H1 (cell line): ENCODE results near the gene PTGDR2. TPM values are rescaled to one million over a fixed set of nuclear protein-coding genes. Genes with fewer than 3 reads are reported as not detected.

Source experiments
- CTCF ChIA-PET: fragments of 300-600 bp; sonication (Branson Sonifier 250); formaldehyde crosslinking; loops from one replicate; lab custom pipeline; 2021; ENCODE audit not compliant: partially characterized antibody; lab: Charles Lee
- POLR2A ChIA-PET: fragments of 300-600 bp; sonication (Branson Sonifier 250); formaldehyde crosslinking; loops from one replicate; lab custom pipeline; 2021; ENCODE audit warnings: inconsistent platforms; ENCODE audit not compliant: partially characterized antibody; lab: Charles Lee
- DNase-seq, 2 experiments: peaks; one replicate each; pipeline versions ENCODE4 v3.0.0 to v3.0.0-alpha.2; 2010 to 2022; ENCODE audit warnings: low spot score in 2 of 2, low read depth in 1 of 2, mixed read lengths in 1 of 2
- FAIRE-seq: peaks from 2 replicates; lab custom pipeline; 2011; peaks lifted over from hg19 to GRCh38; lab: Jason Lieb, UNC
- H2AFZ ChIP-seq: 2 replicates; pipeline ENCODE4 v1.8.1; 2012; ENCODE audit warnings: low read length, inconsistent platforms
- H2AK5ac ChIP-seq: 2 replicates; pipeline ENCODE4 v1.6.1; 2013; ENCODE audit warnings: low read depth, low read length
- H2BK120ac ChIP-seq: replicated peaks from 2 replicates; pipeline ENCODE3; 2013; ENCODE audit warnings: low read depth, low read length, inconsistent platforms
- H2BK12ac ChIP-seq: 2 replicates; pipeline ENCODE4 v1.6.1; 2013; ENCODE audit warnings: low read depth, low read length
- H2BK15ac ChIP-seq: 2 replicates; pipeline ENCODE4 v1.6.1; 2013; ENCODE audit warnings: low read length
- H2BK20ac ChIP-seq: 2 replicates; pipeline ENCODE4 v1.6.1; 2013; ENCODE audit warnings: low read length
- H2BK5ac ChIP-seq: 2 replicates; pipeline ENCODE4 v1.6.1; 2013; ENCODE audit warnings: low read depth, low read length
- H3K14ac ChIP-seq: 2 replicates; pipeline ENCODE4 v1.6.1; 2013; ENCODE audit warnings: inconsistent platforms; ENCODE audit not compliant: insufficient read length
- H3K18ac ChIP-seq: 2 replicates; pipeline ENCODE4 v1.6.1; 2013; ENCODE audit warnings: low read length; ENCODE audit errors: extremely low read depth
- H3K23ac ChIP-seq: 2 replicates; pipeline ENCODE4 v1.6.1; 2013; ENCODE audit warnings: inconsistent platforms; ENCODE audit not compliant: insufficient read length
- H3K23me2 ChIP-seq: 2 replicates; pipeline ENCODE4 v1.6.1; 2013; ENCODE audit warnings: low read depth, low read length
- H3K27ac ChIP-seq: 2 replicates; pipeline ENCODE4 v1.6.1; 2011; ENCODE audit warnings: low read depth, low read length, inconsistent platforms
- H3K27me3 ChIP-seq, 4 experiments: replicated peaks in 1 of 4; 1 replicate in 1 of 4; 2 replicates in 3 of 4; pipeline versions ENCODE4 v1.6.1 to v1.8.1; 2011 to 2013; ENCODE audit warnings: low read length in 3 of 4, mild to moderate bottlenecking in 3 of 4, inconsistent platforms in 2 of 4, mixed read lengths in 2 of 4, moderate library complexity in 1 of 4; ENCODE audit not compliant: control insufficient read depth in 3 of 4, insufficient read depth in 3 of 4; ENCODE audit errors: extremely low read depth in 1 of 4
- H3K36me3 ChIP-seq, 4 experiments: 2 replicates each; pipeline versions ENCODE4 v1.6.1 to v1.8.1; 2011 to 2013; ENCODE audit warnings: mild to moderate bottlenecking in 4 of 4, low read length in 3 of 4, moderate library complexity in 2 of 4, control low read depth in 1 of 4, inconsistent platforms in 1 of 4; ENCODE audit not compliant: insufficient read depth in 4 of 4, control insufficient read depth in 2 of 4
- H3K4ac ChIP-seq: replicated peaks from 2 replicates; pipeline ENCODE3; 2013; ENCODE audit warnings: low read length, low read depth, mixed read lengths, inconsistent platforms; ENCODE audit not compliant: insufficient read length
- H3K4me1 ChIP-seq, 4 experiments: replicated peaks in 1 of 4; 1 replicate in 1 of 4; 2 replicates in 3 of 4; pipeline versions ENCODE4 v1.6.1 to v1.8.1; 2011 to 2013; ENCODE audit warnings: low read length in 3 of 4, inconsistent platforms in 2 of 4, mixed read lengths in 1 of 4; ENCODE audit not compliant: insufficient read depth in 4 of 4, control insufficient read depth in 3 of 4
- H3K4me2 ChIP-seq, 2 experiments: 2 replicates each; pipeline versions ENCODE4 v1.6.1 to v1.8.1; 2011 to 2013; ENCODE audit warnings: low read depth in 2 of 2, low read length in 2 of 2, control low read depth in 1 of 2, inconsistent platforms in 1 of 2, mild to moderate bottlenecking in 1 of 2; ENCODE audit not compliant: insufficient read depth in 1 of 2
- H3K4me3 ChIP-seq, 4 experiments: fragments of 200-600, 300-600 bp in 1 of 4; sonication (generic), shearing (Covaris generic), sonication (Bioruptor Twin) in 1 of 4; 2 replicates each; pipeline versions ENCODE4 v1.5.1 to v1.8.1; 2011 to 2016; ENCODE audit warnings: low read length in 4 of 4, low read depth in 3 of 4, control low read depth in 2 of 4, inconsistent platforms in 2 of 4, mild to moderate bottlenecking in 2 of 4, mixed read lengths in 1 of 4, moderate library complexity in 1 of 4; ENCODE audit not compliant: insufficient read depth in 2 of 4; ENCODE audit errors: extremely low read depth in 1 of 4
- H3K56ac ChIP-seq: replicated peaks from 2 replicates; pipeline ENCODE3; 2013; ENCODE audit warnings: low read depth, mild to moderate bottlenecking, mixed read lengths, low read length, inconsistent platforms; ENCODE audit not compliant: insufficient read length
- H3K79me1 ChIP-seq: 2 replicates; pipeline ENCODE4 v1.6.1; 2013; ENCODE audit warnings: low read depth, low read length, control low read depth
- H3K79me2 ChIP-seq, 2 experiments: 2 replicates each; pipeline versions ENCODE4 v1.6.1 to v1.8.1; 2012 to 2013; ENCODE audit warnings: low read length in 2 of 2, mild to moderate bottlenecking in 2 of 2, inconsistent platforms in 1 of 2; ENCODE audit not compliant: insufficient read depth in 2 of 2, control insufficient read depth in 1 of 2
- H3K9ac ChIP-seq, 4 experiments: replicated peaks in 1 of 4; 1 replicate in 1 of 4; 2 replicates in 3 of 4; pipeline versions ENCODE4 v1.6.1 to v1.8.1; 2011 to 2013; ENCODE audit warnings: low read depth in 3 of 4, low read length in 3 of 4, control low read depth in 2 of 4, mild to moderate bottlenecking in 2 of 4, moderate library complexity in 2 of 4, inconsistent platforms in 1 of 4; ENCODE audit errors: extremely low read depth in 1 of 4
- H3K9me3 ChIP-seq, 2 experiments: 2 replicates each; pipeline versions ENCODE4 v1.6.1 to v1.8.1; 2012 to 2013; ENCODE audit warnings: mild to moderate bottlenecking in 2 of 2, moderate library complexity in 2 of 2, control low read depth in 1 of 2, inconsistent platforms in 1 of 2, low read depth in 1 of 2, low read length in 1 of 2, mixed read lengths in 1 of 2; ENCODE audit not compliant: insufficient read depth in 2 of 2
- H4K20me1 ChIP-seq, 2 experiments: replicated peaks in 1 of 2; 2 replicates each; pipeline versions ENCODE3 to v1.8.1; 2011 to 2013; ENCODE audit warnings: inconsistent platforms in 2 of 2, low read length in 2 of 2, mild to moderate bottlenecking in 1 of 2; ENCODE audit not compliant: insufficient read depth in 2 of 2, control insufficient read depth in 1 of 2
- H4K5ac ChIP-seq: 2 replicates; pipeline ENCODE4 v1.6.1; 2013; ENCODE audit warnings: low read length, low read depth, mixed read lengths, inconsistent platforms; ENCODE audit not compliant: insufficient read length
- H4K8ac ChIP-seq: 2 replicates; pipeline ENCODE4 v1.8.0; 2013; ENCODE audit warnings: mild to moderate bottlenecking, moderate library complexity, low read length, inconsistent platforms; ENCODE audit not compliant: insufficient read depth; ENCODE audit errors: extremely low read depth
- H4K91ac ChIP-seq: replicated peaks from 2 replicates; pipeline ENCODE3; 2013; ENCODE audit warnings: low read length, mixed read lengths, inconsistent platforms; ENCODE audit not compliant: insufficient read length
- EGR1 ChIP-seq: IDR thresholded peaks from 2 replicates; pipeline ENCODE4 v1.6.1; 2011; ENCODE audit warnings: low read depth, low read length, borderline replicate concordance
- KDM1A ChIP-seq: fragments of 200-600, 300-600 bp; sonication (generic); IDR thresholded peaks from 2 replicates; pipeline ENCODE4 v1.7.1; 2016; ENCODE audit warnings: mild to moderate bottlenecking, low read length, borderline replicate concordance
- SIRT6 ChIP-seq: IDR thresholded peaks from one replicate; pipeline ENCODE4 v1.7.1; 2012; ENCODE audit warnings: low read length, inconsistent platforms
- SP2 ChIP-seq: IDR thresholded peaks from 2 replicates; pipeline ENCODE4 v1.6.1; 2012; ENCODE audit warnings: mild to moderate bottlenecking, low read length, inconsistent platforms
- WGBS, 2 experiments: shearing (Covaris generic) in 1 of 2; methylation state at CpG; one replicate each; pipeline versions ENCODE4 v1.1.6 to v1.1.7; 2013 to 2015; ENCODE audit warnings: low lambda C conversion rate in 2 of 2, mixed read lengths in 2 of 2, inconsistent platforms in 1 of 2, low coverage in 1 of 2, missing lambda C conversion rate in 1 of 2; ENCODE audit not compliant: insufficient replicate concordance in 2 of 2, insufficient coverage in 1 of 2, insufficient read length in 1 of 2; ENCODE audit errors: extremely low coverage in 1 of 2, missing lambda C conversion rate in 1 of 2; 5-methylcytosine and 5-hydroxymethylcytosine counted together
- polyA plus RNA-seq, 7 experiments: library from polyadenylated mRNA; depleted of rRNA in 3 of 7; stranded (reverse) in 5 of 7; unstranded in 2 of 7; fragments of >200 nt in 5 of 7; fragments of 200-250 nt in 2 of 7; gene quantifications; 1 replicate in 5 of 7; 2 replicates in 1 of 7; 4 replicates in 1 of 7; pipeline versions ENCODE4 v1.2.1 to v1.2.3, GENCODE V29; 2011 to 2013; ENCODE audit warnings: missing spikeins in 2 of 7, mixed read lengths in 2 of 7
- total RNA-seq: library from RNA; stranded (reverse); fragmentation: NEBNext Ultra II Directional; extraction: Animal tissue kit (Norgen Biotek cat#: 25700); gene quantifications from 2 replicates; pipeline ENCODE4 v1.2.1, GENCODE V29; 2021
- TF ChIP-seq, protein P1 (sequence below): IDR thresholded peaks from 2 replicates; pipeline ENCODE4 v1.6.1; 2012; ENCODE audit warnings: inconsistent platforms

PTGDR2 gene
- total and polyA plus RNA-seq, 2 of the 8 experiments (the other 6 are each of a cell fraction or from before 2014, with no cell fraction given), result 0.20 TPM; not detected in 1

DNA sequence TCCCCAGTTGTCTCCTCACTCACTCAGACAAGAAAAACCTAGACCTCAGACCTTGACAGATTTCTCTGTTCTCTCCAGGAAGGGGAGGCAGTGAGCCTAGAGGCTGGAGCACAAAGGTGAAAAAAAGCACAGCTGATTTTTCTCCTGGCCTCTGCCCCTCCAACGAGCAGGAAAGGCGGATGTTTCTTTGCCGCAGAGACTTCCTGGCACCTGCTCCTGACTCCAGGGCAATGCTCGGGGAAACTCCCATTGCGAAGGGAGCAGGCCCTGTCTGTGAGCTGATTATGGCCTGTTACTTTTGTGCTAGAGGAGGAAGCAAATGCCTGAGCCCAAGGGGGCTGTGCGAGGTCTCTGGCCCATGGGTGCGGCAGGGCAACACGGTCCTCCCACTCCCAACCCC, 45.2 kb downstream of the PTGDR2 start:
- no peak for FAIRE-seq
- Histone ChIP-seq H3K18ac (no peak overlapping the region), H4K5ac (no peak overlapping the region), H3K9ac (no peak overlapping the region), H3K14ac (no peak overlapping the region), H3K36me3 (no peaks in the 10 kb centered on the region), H2BK5ac (no peak overlapping the region), H3K79me1 (no peaks in the 10 kb centered on the region), H3K23ac (no peak overlapping the region), H2BK15ac (no peak overlapping the region), H3K4me3 (no peak overlapping the region), H3K4ac (no peak overlapping the region), H2BK120ac (no peak overlapping the region), H3K27me3 (no peaks in the 10 kb centered on the region; a peak in 1 of 7 replicates), H2BK12ac (no peak overlapping the region), H2AK5ac (no peak overlapping the region), H2AFZ (no peak overlapping the region), H3K27ac (no peak overlapping the region), H3K23me2 (no peaks in the 10 kb centered on the region; the same call in 1 of the 2 replicates), H3K79me2 (no peaks in the 10 kb centered on the region), H3K56ac (no peak overlapping the region), H4K20me1 (no peaks in the 10 kb centered on the region), H3K4me2 (no peak overlapping the region), H3K4me1 (no peaks in the 10 kb centered on the region; a peak in 1 of 7 replicates), H3K9me3 (no peaks in the 10 kb centered on the region), H4K8ac (peak overlapping the region; percentile 79; the same call in 1 of the 2 replicates), H2BK20ac (no peak overlapping the region), H4K91ac (no peak overlapping the region)
- CTCF ChIA-PET, result interaction anchor here (0.6 to 0.7 kb wide), 2 partner anchors 44 to 52 kb away, joined by 3 read pairs; no protein-coding TSS in a partner anchor
- POLR2A ChIA-PET, result interaction anchor here (0.7 kb wide), 1 partner anchor 45 kb away, joined by 3 read pairs; no protein-coding TSS in a partner anchor
- no peak for DNase-seq
- WGBS, 2 experiments, result 97% methylated on average over 6 of the region's 8 CpGs; no CpG with 5 or more reads in 1 of the 2 experiments
- TF ChIP-seq KDM1A (no peak), SIRT6 (no peak), EGR1 (no peak), SP2 (no peak)
- TF ChIP-seq, protein P1, sequence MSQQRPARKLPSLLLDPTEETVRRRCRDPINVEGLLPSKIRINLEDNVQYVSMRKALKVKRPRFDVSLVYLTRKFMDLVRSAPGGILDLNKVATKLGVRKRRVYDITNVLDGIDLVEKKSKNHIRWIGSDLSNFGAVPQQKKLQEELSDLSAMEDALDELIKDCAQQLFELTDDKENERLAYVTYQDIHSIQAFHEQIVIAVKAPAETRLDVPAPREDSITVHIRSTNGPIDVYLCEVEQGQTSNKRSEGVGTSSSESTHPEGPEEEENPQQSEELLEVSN, result no peak
